ENCODE measurements around the gene CCNI.
"Not testable (repeated sequence)": the region's sequence is repeated elsewhere in the genome, so short reads cannot be mapped to it uniquely, and the experiment has no call there.

CCNI gene

GRCh38 chr4:77075869-77076799 lies at the start of gene CCNI:
TSS of gene CCNI (minus strand) at chr4:77075989. CDS start at chr4:77066362, 9,627 bp downstream.
- DNase-seq, result peak; percentile 89

DNA sequence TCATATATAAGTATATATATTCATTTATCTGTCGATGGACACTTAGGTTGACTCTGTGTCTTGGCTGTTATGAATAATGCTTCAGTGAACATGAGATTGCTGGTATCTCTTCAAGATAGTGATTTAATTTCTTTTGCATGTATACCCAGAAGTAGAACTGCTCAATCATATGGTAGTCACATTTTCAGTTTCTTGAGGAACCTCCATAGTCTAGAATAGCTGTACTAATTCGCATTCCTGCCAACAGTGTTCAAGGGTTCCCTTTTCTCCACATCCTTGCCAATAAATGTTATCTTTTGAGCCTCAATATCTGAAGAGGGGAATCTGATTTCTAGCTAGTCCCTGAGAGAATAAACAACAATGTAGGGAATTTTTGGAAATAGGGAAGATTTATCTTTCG lies 48.8 kb upstream of the CCNI start:
- DNase-seq, result no peak

DNA sequence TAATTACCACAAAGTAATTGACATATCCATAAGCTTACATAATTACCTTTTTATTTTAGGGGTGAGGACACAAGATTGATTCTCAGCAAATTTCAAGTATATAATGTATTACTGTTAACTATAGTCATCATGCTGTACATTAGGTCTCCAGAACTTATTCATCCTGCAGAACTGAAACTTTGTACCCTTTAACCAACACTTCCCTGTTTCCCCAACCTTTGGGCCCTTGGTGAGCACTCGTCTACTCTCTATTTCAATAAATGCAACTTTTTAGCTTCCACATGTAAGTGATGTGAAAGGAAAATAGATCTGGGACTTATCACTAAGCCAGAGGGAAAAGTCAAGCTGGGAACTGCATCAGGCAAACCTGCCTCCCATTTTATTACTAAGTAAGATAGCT lies 47.6 kb upstream of the CCNI start:
- no peak for DNase-seq

DNA sequence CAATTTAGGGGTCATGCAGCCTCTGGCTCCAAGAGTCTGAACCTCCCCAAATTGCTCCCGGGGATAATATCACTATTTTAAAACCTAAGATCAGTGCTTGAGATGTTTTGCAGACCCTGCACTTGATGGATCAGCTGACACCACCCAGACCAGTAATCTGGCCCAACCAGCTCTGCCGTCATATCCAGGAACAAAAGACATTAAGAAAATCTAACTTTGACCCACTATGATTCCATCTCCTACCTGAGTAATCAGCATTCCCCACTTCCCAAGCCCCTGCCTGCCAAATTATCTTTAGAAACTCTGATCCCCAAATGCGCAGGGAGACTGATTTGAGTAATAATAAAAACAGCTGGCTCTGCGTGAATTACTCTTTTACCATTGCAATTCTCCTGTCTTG lies 46.9 kb upstream of the CCNI start:
- no peak for DNase-seq

- no peak for DNase-seq
These were observed 46.0 kb upstream of the CCNI start for GRCh38 chr4:77121736-77122240.

DNA sequence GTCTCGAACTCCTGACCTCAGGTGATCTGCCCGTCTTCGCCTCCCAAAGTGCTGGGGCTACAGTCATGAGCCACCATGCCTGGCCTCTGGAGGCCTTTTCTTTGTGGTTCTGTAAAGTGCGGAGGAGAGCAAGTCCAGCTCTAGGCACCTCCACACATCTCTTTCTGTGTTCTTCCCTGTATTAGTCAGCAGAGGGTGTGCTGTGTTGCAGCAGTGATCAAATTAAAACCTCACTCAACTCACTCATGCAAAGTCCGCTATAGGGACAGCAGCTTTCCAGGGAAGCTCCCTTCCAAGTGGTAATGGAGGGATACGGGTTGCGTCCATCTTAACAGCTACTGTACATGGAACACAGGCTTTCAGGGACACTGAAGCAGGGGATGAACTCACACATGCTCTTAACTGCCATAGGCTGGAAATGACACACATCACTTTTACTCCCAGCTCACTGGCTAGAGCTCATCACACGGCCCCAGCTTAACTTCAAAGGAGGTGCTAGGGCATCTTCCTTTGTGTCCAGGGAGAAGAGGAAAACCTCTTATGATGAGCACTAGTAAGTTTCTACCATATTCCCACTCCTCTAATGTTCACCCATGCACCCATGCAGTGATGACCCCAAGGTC lies 45.2 kb upstream of the CCNI start:
- DNase-seq, result no peak

DNA sequence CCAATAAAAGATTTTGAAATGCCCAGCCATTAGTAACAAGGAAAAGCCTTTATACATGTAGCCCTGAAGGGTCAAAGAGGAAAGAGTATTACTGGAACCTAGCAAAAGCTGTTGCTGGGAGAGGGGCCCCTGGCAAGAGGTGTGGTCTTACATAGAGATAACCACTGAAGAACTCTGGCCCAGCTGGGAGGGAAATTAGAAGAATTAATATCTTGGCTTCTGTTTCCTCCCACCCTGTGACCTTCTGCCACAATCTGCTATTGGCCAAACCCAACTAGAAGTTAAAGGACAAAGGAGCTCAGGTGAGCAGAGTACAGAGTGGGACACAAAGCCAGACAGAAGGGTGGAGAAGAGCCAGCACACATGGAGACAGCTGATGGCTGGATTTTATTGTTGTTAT lies 41.9 kb upstream of the CCNI start:
- DNase-seq, result no peak

DNA sequence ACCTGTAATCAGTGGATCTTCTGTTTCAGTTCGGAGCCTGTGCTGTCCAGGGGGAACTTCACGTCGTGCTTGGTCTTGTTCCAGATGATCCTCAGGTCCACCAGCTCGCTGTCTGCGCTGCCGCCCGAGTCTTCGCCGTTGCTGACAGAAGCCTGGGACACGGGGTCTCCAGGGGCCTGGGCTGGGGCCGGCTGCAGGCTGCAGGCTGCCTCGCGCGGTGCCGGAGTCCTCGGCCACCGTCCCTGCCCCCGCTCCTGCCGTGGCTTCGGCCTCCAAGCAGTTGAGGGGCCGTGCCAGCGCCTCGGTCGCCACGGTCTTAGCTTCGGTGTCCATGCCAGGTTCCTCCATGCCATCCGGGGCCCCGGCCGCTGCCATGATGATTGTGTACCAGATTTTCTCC lies 37.3 kb upstream of the CCNI start:
- DNase-seq, result no peak

GRCh38 chr4:77110730-77111129 lies 34.9 kb upstream of the CCNI start:
- no peak for DNase-seq

- DNase-seq, result no peak
These were observed 29.2 kb upstream of the CCNI start for GRCh38 chr4:77104791-77105540.

GRCh38 chr4:77104388-77104787 lies 28.6 kb upstream of the CCNI start:
- no peak for DNase-seq

- DNase-seq, result no peak
These were observed 24.4 kb upstream of the CCNI start for GRCh38 chr4:77100234-77100633.

DNA sequence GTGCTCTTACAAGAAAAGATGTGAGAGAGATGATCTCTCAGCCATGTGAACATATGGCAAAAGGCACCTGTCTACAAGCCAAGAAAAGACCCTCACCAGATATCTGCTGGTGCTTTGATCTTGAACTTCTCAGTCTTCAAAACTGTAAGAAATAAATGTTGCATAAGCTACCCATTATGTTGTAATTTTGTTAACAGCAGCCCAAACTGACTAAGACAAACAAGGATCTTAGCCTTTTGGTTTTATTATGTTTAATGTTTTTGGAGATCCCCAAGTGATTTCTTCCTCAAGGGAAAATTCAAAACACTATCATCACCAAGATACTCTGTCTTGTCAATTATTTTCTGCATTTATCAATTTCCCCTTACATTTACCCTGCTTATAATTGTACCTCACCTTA lies 21.8 kb upstream of the CCNI start:
- no peak for DNase-seq

GRCh38 chr4:77095101-77095821 lies 19.5 kb upstream of the CCNI start:
- DNase-seq, result peak; percentile 47

DNA sequence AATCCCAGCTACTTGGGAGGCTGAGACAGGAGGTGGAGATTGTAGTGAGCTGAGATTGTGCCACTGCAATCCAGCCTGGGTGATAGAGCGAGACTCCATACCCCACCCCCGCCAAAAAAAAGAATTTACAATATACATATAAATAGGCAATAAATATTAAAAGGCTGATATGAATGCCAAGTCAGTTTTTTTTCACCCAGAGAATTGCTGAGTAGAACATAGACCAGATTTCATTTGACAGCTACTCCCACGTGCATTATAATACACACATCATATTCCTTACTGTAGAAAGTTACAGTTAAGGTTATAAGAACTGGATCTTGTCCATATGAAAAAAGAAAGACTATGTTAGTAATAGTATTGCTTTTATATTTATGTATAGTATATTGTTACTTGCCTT lies 18.7 kb upstream of the CCNI start:
- DNase-seq, result no peak

DNA sequence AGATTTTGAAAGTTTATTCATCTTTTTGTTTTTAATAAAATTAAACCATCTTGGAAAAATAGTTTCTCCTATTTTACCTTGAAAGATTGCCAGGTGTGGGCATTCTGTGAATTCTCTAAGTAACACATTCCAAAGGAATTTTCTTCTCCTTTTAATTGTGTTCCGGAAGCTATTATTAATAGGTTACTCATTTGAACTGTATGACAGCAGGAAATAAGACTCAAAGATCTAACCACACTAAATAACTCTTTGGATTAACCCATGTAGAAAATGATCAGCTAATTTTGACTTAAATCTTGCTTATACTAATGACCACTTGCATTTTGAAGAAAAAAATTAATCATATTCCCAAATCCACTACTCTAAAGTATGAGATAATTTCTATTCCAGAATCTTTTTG lies 17.6 kb upstream of the CCNI start:
- no peak for DNase-seq

- no peak for DNase-seq
These were observed 17.2 kb upstream of the CCNI start for GRCh38 chr4:77092975-77093374.

GRCh38 chr4:77089866-77090265 lies 14.1 kb upstream of the CCNI start:
- DNase-seq, result no peak

- DNase-seq, result not testable (repeated sequence)
These were observed 11.2 kb upstream of the CCNI start for GRCh38 chr4:77087027-77087426.

- DNase-seq, result no peak
These were observed 8.3 kb upstream of the CCNI start for GRCh38 chr4:77084019-77084639.

DNA sequence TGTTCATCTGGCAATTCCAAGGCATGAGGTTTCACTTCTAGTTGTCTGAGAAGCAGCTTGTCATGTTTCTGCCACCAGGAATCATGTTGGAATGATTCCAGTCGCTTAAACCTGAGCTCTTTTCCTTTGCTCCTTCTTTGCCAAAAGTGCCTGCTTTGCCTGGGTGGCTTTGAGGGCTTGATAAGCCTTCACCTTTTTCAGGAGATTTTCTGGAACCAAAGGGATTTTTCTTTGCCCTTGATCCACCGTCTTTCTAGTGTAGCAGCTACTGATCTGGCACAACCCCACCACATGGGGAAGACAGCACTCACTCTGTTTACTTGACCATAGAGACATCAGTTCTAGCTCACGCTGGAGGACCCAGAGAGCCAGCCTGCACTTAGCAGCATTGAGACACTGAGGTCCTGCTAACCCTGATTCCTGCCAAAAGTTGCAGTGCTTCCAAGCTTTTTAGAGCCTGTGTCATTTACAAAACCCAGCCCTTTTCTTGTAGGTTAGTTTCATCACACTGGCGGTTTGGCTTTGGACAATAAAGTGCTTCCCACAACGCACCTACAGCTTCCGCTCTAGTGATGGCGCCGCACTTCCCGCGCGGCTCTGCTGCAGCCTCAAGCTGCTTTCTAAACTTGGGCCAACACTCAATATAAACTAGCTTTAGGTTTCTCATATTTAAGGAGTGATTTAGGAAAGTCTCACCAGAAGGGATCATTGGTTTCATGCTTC lies 7.3 kb upstream of the CCNI start:
- no peak for DNase-seq

GRCh38 chr4:77080806-77081205 lies 5.0 kb upstream of the CCNI start:
- DNase-seq, result not testable (repeated sequence)
